Testis (tissue), 3 donors: ENCODE measurements around the gene CTNNA2. TPM values are rescaled to one million over a fixed set of nuclear protein-coding genes. Genes with fewer than 3 reads are reported as not detected.

Source experiments
- DNase-seq: peaks from one replicate; pipeline ENCODE4 v3.0.0-alpha.2; 2019
- H3K27ac ChIP-seq, 2 donors: fragments of 200-600 bp; sonication (generic); one replicate each; pipeline ENCODE4 v1.5.1; 2019
- H3K27me3 ChIP-seq: fragments of 200-600 bp; sonication (generic); one replicate; pipeline ENCODE4 v1.5.1; 2019
- H3K36me3 ChIP-seq: fragments of 200-600 bp; sonication (generic); one replicate; pipeline ENCODE4 v1.5.1; 2017; ENCODE audit warnings: low read depth; ENCODE audit errors: missing control alignments
- H3K4me1 ChIP-seq: fragments of 200-600 bp; sonication (generic); one replicate; pipeline ENCODE4 v1.5.1; 2019
- H3K4me3 ChIP-seq, 2 donors: fragments of 200-600 bp; sonication (generic); one replicate each; pipeline ENCODE4 v1.5.1; 2017 to 2019
- H3K9me3 ChIP-seq: fragments of 200-600 bp; sonication (generic); one replicate; pipeline ENCODE4 v1.5.1; 2017
- CTCF ChIP-seq, 3 experiments: fragments of 450-650 bp in 2 of 3; fragments of 200-600 bp in 1 of 3; sonication (generic) in 1 of 3; IDR thresholded peaks; one replicate each; pipeline ENCODE4 v1.5.1; 2016 to 2019; ENCODE audit warnings: antibody characterized with exemption in 3 of 3, mild to moderate bottlenecking in 2 of 3, moderate library complexity in 1 of 3
- POLR2A ChIP-seq: fragments of 450-650 bp; IDR thresholded peaks from one replicate; pipeline ENCODE4 v1.6.1; 2017; ENCODE audit warnings: antibody characterized with exemption, mild to moderate bottlenecking, moderate library complexity
- WGBS, 2 donors: methylation state at CpG; one replicate each; pipeline ENCODE4 v1.1.5; 2018; 5-methylcytosine and 5-hydroxymethylcytosine counted together
- intact Hi-C: fragments of 100-400 bp; cut with DNase I; formaldehyde crosslinking; loops from one replicate; pipeline ENCODE4 v1.15.1; 2023; ENCODE audit warnings: low total_unique reads
- polyA plus RNA-seq: library from polyadenylated mRNA; stranded (reverse); fragments of 350-450 nt; fragmentation: Illumina TruSeq; extraction: RNeasy Lipid Tissue Mini Kit (QIAGEN cat#74804); gene quantifications from one replicate; pipeline ENCODE4 v1.2.3, GENCODE V29; 2014; ENCODE audit warnings: low read depth, low replicate concordance; ENCODE audit not compliant: insufficient read depth
- total RNA-seq, 2 donors: library from RNA; depleted of rRNA; stranded (reverse); fragments of >200 nt; gene quantifications; one replicate each; pipeline ENCODE4 v1.2.3, GENCODE V29; 2016

Gene CTNNA2
- total and polyA plus RNA-seq, 3 donors from 2014 or later = 36.8 to 44.5 (median 43.4) TPM

GRCh38 chr2:79940364-79940763, 427.5 kb downstream of the CTNNA2 start:
- DNase-seq = no peak
- intact Hi-C loops = no loop called here
- Histone ChIP-seq H3K27ac (no peak overlapping the region), H3K27me3 (no peaks in the 10 kb centered on the region), H3K4me1 (peaks cover 5% of the 10 kb centered on the region), H3K36me3 (no peaks in the 10 kb centered on the region), H3K4me3 (no peak overlapping the region), H3K9me3 (no peaks in the 10 kb centered on the region)
- WGBS, 2 donors = 85 to 91% methylated on average over 2 of the region's 2 CpGs
- no peak for TF ChIP-seq POLR2A
- TF ChIP-seq CTCF (IDR thresholded peaks at IDR 0.05) = no peak

- peaks cover 1% of the 10 kb centered on the region for H3K4me1 ChIP-seq
- no peaks in the 10 kb centered on the region for H3K27me3 ChIP-seq
- no peaks in the 10 kb centered on the region for H3K36me3 ChIP-seq
- TF ChIP-seq CTCF (IDR thresholded peaks at IDR 0.05) (no peak), POLR2A (no peak)
- no peak for DNase-seq
- intact Hi-C loops = no loop called here
- 92 to 95% methylated on average over 2 of the region's 2 CpGs for WGBS, 2 donors
- no peaks in the 10 kb centered on the region for H3K9me3 ChIP-seq
- H3K27ac ChIP-seq = no peak overlapping the region
- no peak overlapping the region for H3K4me3 ChIP-seq
These were observed 428.3 kb downstream of the CTNNA2 start for GRCh38 chr2:79941179-79941578.

GRCh38 chr2:79944205-79944604, 431.4 kb downstream of the CTNNA2 start:
- no peak for DNase-seq
- H3K27me3 ChIP-seq = no peaks in the 10 kb centered on the region
- WGBS, 2 donors = 91 to 92% methylated on average over 1 of the region's 1 CpG
- no peaks in the 10 kb centered on the region for H3K4me1 ChIP-seq
- H3K36me3 ChIP-seq = no peaks in the 10 kb centered on the region
- intact Hi-C loops = no loop called here
- H3K9me3 ChIP-seq = no peaks in the 10 kb centered on the region
- H3K4me3 ChIP-seq = no peak overlapping the region
- no peak for TF ChIP-seq POLR2A
- no peak for TF ChIP-seq CTCF (IDR thresholded peaks at IDR 0.05)
- no peak overlapping the region for H3K27ac ChIP-seq

- H3K27ac ChIP-seq = no peak overlapping the region
- no peak for DNase-seq
- intact Hi-C loops = no loop called here
- 82 to 83% methylated on average over 5 of the region's 5 CpGs for WGBS, 2 donors
- no peaks in the 10 kb centered on the region for H3K9me3 ChIP-seq
- H3K4me1 ChIP-seq = no peaks in the 10 kb centered on the region
- H3K4me3 ChIP-seq = no peak overlapping the region
- H3K27me3 ChIP-seq = no peaks in the 10 kb centered on the region
- H3K36me3 ChIP-seq = no peaks in the 10 kb centered on the region
- no peak for TF ChIP-seq POLR2A
- TF ChIP-seq CTCF (IDR thresholded peaks at IDR 0.05) = no peak
These were observed 433.0 kb downstream of the CTNNA2 start for GRCh38 chr2:79945653-79946445.

GRCh38 chr2:79947751-79948150, 434.9 kb downstream of the CTNNA2 start:
- TF ChIP-seq CTCF (IDR thresholded peaks at IDR 0.05) = no peak
- H3K4me3 ChIP-seq = no peak overlapping the region
- H3K27ac ChIP-seq = no peak overlapping the region
- H3K4me1 ChIP-seq = no peaks in the 10 kb centered on the region
- no peaks in the 10 kb centered on the region for H3K36me3 ChIP-seq
- intact Hi-C loops = no loop called here
- 63 to 93% methylated on average over 2 of the region's 2 CpGs for WGBS, 2 donors
- no peaks in the 10 kb centered on the region for H3K27me3 ChIP-seq
- H3K9me3 ChIP-seq = no peaks in the 10 kb centered on the region
- no peak for DNase-seq
